ENCODE measurements around the gene SPEM1. TPM values are rescaled to one million over a fixed set of nuclear protein-coding genes. Genes with fewer than 3 reads are reported as not detected.

Gene SPEM1
- total RNA-seq, 1 donor = not detected

- no peak overlapping the region for H2AFZ ChIP-seq (ENCODE audit: low read length)
- TF ChIP-seq, protein P1, sequence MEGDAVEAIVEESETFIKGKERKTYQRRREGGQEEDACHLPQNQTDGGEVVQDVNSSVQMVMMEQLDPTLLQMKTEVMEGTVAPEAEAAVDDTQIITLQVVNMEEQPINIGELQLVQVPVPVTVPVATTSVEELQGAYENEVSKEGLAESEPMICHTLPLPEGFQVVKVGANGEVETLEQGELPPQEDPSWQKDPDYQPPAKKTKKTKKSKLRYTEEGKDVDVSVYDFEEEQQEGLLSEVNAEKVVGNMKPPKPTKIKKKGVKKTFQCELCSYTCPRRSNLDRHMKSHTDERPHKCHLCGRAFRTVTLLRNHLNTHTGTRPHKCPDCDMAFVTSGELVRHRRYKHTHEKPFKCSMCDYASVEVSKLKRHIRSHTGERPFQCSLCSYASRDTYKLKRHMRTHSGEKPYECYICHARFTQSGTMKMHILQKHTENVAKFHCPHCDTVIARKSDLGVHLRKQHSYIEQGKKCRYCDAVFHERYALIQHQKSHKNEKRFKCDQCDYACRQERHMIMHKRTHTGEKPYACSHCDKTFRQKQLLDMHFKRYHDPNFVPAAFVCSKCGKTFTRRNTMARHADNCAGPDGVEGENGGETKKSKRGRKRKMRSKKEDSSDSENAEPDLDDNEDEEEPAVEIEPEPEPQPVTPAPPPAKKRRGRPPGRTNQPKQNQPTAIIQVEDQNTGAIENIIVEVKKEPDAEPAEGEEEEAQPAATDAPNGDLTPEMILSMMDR (IDR thresholded peaks at IDR 0.05; ENCODE audit: extremely low read depth, low read depth, low read length) = no peak
- H3K4me1 ChIP-seq (ENCODE audit: insufficient read depth, low read length) = peaks cover 29% of the 10 kb centered on the region
- no peaks in the 10 kb centered on the region for H4K20me1 ChIP-seq (ENCODE audit: insufficient read depth, low read length)
- peak; percentile 94 for DNase-seq (ENCODE audit: insufficient read length, low spot score, missing footprints)
- H3K4me2 ChIP-seq (ENCODE audit: insufficient read depth, low read length) = peak overlapping the region; percentile 77
- H3K9me3 ChIP-seq (ENCODE audit: low read depth, low read length) = no peaks in the 10 kb centered on the region
- no peak overlapping the region for H3K27ac ChIP-seq (ENCODE audit: low read depth, low read length)
- no peaks in the 10 kb centered on the region for H3K79me2 ChIP-seq (ENCODE audit: insufficient read depth, low read length)
- no peaks in the 10 kb centered on the region for H3K36me3 ChIP-seq (ENCODE audit: insufficient read depth, low read length)
- H3K27me3 ChIP-seq (ENCODE audit: insufficient read depth, low read length) = peaks cover 46% of the 10 kb centered on the region
- peak overlapping the region; percentile 58 for H3K4me3 ChIP-seq (ENCODE audit: insufficient read depth, low read length)
Measured at GRCh38 chr17:7440834-7441195, 20.7 kb downstream of the SPEM1 start.

DNA sequence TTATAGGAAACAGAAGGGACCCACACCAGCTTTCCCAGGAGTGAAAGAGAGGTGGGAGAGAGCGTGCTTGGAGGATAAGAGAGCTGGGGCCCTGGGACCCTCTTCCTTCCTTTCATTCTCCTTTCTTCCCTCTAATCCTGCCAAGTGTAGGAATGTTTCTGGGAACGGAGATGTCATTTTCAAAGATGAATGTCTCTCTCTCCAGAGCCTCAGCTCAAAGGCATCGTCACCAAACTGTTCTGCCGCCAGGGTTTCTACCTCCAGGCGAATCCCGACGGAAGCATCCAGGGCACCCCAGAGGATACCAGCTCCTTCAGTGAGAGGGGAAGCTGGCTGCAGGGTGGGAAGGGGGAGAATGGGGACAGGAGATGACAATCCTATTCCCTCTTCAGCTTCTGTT is 21.1 kb downstream of the SPEM1 start:
- Histone ChIP-seq H3K4me2 (ENCODE audit: insufficient read depth, low read length) (peak overlapping the region; percentile 77), H3K27ac (ENCODE audit: low read depth, low read length) (no peak overlapping the region), H3K79me2 (ENCODE audit: insufficient read depth, low read length) (no peaks in the 10 kb centered on the region), H4K20me1 (ENCODE audit: insufficient read depth, low read length) (no peaks in the 10 kb centered on the region), H2AFZ (ENCODE audit: low read length) (no peak overlapping the region), H3K9me3 (ENCODE audit: low read depth, low read length) (no peaks in the 10 kb centered on the region), H3K4me3 (ENCODE audit: insufficient read depth, low read length) (no peak overlapping the region), H3K4me1 (ENCODE audit: insufficient read depth, low read length) (peaks cover 29% of the 10 kb centered on the region), H3K27me3 (ENCODE audit: insufficient read depth, low read length) (peaks cover 48% of the 10 kb centered on the region), H3K36me3 (ENCODE audit: insufficient read depth, low read length) (no peaks in the 10 kb centered on the region)
- DNase-seq (ENCODE audit: insufficient read length, low spot score, missing footprints) = peak; percentile 76
- TF ChIP-seq, protein P1 (IDR thresholded peaks at IDR 0.05; ENCODE audit: extremely low read depth, low read depth, low read length) = no peak

DNA sequence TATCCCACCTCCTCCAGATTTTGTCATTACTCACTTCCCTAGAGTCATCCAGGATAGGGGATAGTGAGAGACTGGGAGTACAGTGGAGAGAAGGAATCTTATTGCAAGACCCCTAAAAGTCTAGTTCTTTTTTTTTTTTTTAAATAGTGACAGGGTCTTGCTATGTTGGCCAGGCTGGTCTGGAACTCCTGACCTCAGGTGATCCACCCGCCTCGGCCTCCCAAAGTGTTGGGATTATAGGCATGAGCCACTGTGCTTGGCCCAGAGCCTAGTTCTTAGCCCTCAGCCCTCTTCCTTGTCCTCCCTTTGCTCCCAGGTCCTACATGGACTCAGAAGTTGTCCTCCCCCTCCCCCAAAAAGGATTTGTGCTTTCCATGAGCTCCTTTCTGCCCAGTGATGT is 22.0 kb downstream of the SPEM1 start:
- Histone ChIP-seq H3K27me3 (ENCODE audit: insufficient read depth, low read length) (peaks cover 55% of the 10 kb centered on the region), H3K36me3 (ENCODE audit: insufficient read depth, low read length) (no peaks in the 10 kb centered on the region), H2AFZ (ENCODE audit: low read length) (no peak overlapping the region), H3K9me3 (ENCODE audit: low read depth, low read length) (no peaks in the 10 kb centered on the region), H3K79me2 (ENCODE audit: insufficient read depth, low read length) (no peaks in the 10 kb centered on the region), H3K4me1 (ENCODE audit: insufficient read depth, low read length) (peaks cover 24% of the 10 kb centered on the region), H4K20me1 (ENCODE audit: insufficient read depth, low read length) (no peaks in the 10 kb centered on the region), H3K4me2 (ENCODE audit: insufficient read depth, low read length) (no peak overlapping the region), H3K27ac (ENCODE audit: low read depth, low read length) (no peak overlapping the region), H3K4me3 (ENCODE audit: insufficient read depth, low read length) (no peak overlapping the region)
- DNase-seq (ENCODE audit: insufficient read length, low spot score, missing footprints) = peak; percentile 44
- TF ChIP-seq, protein P1 (IDR thresholded peaks at IDR 0.05; ENCODE audit: extremely low read depth, low read depth, low read length) = no peak

GRCh38 chr17:7443499-7444485 is 23.7 kb downstream of the SPEM1 start:
- no peak overlapping the region for H3K4me3 ChIP-seq (ENCODE audit: insufficient read depth, low read length)
- no peaks in the 10 kb centered on the region for H3K9me3 ChIP-seq (ENCODE audit: low read depth, low read length)
- H3K27ac ChIP-seq (ENCODE audit: low read depth, low read length) = no peak overlapping the region
- H2AFZ ChIP-seq (ENCODE audit: low read length) = no peak overlapping the region
- H3K79me2 ChIP-seq (ENCODE audit: insufficient read depth, low read length) = no peaks in the 10 kb centered on the region
- H3K4me1 ChIP-seq (ENCODE audit: insufficient read depth, low read length) = peaks cover 20% of the 10 kb centered on the region
- TF ChIP-seq, protein P1 (IDR thresholded peaks at IDR 0.05; ENCODE audit: extremely low read depth, low read depth, low read length) = no peak
- H3K36me3 ChIP-seq (ENCODE audit: insufficient read depth, low read length) = no peaks in the 10 kb centered on the region
- H3K4me2 ChIP-seq (ENCODE audit: insufficient read depth, low read length) = no peak overlapping the region
- peak; percentile 93 for DNase-seq (ENCODE audit: insufficient read length, low spot score, missing footprints)
- H3K27me3 ChIP-seq (ENCODE audit: insufficient read depth, low read length) = peaks cover 51% of the 10 kb centered on the region
- H4K20me1 ChIP-seq (ENCODE audit: insufficient read depth, low read length) = no peaks in the 10 kb centered on the region

Data from osteoblast (primary cell).